Measurements from ENCODE around the gene DUSP28. TPM values are rescaled to one million over a fixed set of nuclear protein-coding genes. Genes with fewer than 3 reads are reported as not detected.

Gene DUSP28
- total and polyA plus RNA-seq, 2 of the 13 experiments (the other 11 are each of a cell fraction or from before 2014, with no cell fraction given): 5.2 to 8.6 TPM

- TF ChIP-seq REPIN1 (CRISPR knock-in tag; IDR thresholded peaks at IDR 0.05; ENCODE audit: borderline replicate concordance, low read depth) (no peak), RXRB (CRISPR knock-in tag; IDR thresholded peaks at IDR 0.05; ENCODE audit: borderline replicate concordance) (no peak), ELF4 (CRISPR knock-in tag; IDR thresholded peaks at IDR 0.05; ENCODE audit: borderline replicate concordance) (no peak), SMYD3 (CRISPR knock-in tag; IDR thresholded peaks at IDR 0.05) (no peak), CHCHD3 (CRISPR knock-in tag; IDR thresholded peaks at IDR 0.05) (no peak), RARA (CRISPR knock-in tag; IDR thresholded peaks at IDR 0.05) (no peak)
- TF ChIP-seq, protein P1, sequence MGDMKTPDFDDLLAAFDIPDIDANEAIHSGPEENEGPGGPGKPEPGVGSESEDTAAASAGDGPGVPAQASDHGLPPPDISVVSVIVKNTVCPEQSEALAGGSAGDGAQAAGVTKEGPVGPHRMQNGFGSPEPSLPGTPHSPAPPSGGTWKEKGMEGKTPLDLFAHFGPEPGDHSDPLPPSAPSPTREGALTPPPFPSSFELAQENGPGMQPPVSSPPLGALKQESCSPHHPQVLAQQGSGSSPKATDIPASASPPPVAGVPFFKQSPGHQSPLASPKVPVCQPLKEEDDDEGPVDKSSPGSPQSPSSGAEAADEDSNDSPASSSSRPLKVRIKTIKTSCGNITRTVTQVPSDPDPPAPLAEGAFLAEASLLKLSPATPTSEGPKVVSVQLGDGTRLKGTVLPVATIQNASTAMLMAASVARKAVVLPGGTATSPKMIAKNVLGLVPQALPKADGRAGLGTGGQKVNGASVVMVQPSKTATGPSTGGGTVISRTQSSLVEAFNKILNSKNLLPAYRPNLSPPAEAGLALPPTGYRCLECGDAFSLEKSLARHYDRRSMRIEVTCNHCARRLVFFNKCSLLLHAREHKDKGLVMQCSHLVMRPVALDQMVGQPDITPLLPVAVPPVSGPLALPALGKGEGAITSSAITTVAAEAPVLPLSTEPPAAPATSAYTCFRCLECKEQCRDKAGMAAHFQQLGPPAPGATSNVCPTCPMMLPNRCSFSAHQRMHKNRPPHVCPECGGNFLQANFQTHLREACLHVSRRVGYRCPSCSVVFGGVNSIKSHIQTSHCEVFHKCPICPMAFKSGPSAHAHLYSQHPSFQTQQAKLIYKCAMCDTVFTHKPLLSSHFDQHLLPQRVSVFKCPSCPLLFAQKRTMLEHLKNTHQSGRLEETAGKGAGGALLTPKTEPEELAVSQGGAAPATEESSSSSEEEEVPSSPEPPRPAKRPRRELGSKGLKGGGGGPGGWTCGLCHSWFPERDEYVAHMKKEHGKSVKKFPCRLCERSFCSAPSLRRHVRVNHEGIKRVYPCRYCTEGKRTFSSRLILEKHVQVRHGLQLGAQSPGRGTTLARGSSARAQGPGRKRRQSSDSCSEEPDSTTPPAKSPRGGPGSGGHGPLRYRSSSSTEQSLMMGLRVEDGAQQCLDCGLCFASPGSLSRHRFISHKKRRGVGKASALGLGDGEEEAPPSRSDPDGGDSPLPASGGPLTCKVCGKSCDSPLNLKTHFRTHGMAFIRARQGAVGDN (CRISPR knock-in tag; IDR thresholded peaks at IDR 0.05): 0 out of 2 replicates have a peak, but pooled peaks have one; percentile 6
- TF ChIP-seq, protein P2, sequence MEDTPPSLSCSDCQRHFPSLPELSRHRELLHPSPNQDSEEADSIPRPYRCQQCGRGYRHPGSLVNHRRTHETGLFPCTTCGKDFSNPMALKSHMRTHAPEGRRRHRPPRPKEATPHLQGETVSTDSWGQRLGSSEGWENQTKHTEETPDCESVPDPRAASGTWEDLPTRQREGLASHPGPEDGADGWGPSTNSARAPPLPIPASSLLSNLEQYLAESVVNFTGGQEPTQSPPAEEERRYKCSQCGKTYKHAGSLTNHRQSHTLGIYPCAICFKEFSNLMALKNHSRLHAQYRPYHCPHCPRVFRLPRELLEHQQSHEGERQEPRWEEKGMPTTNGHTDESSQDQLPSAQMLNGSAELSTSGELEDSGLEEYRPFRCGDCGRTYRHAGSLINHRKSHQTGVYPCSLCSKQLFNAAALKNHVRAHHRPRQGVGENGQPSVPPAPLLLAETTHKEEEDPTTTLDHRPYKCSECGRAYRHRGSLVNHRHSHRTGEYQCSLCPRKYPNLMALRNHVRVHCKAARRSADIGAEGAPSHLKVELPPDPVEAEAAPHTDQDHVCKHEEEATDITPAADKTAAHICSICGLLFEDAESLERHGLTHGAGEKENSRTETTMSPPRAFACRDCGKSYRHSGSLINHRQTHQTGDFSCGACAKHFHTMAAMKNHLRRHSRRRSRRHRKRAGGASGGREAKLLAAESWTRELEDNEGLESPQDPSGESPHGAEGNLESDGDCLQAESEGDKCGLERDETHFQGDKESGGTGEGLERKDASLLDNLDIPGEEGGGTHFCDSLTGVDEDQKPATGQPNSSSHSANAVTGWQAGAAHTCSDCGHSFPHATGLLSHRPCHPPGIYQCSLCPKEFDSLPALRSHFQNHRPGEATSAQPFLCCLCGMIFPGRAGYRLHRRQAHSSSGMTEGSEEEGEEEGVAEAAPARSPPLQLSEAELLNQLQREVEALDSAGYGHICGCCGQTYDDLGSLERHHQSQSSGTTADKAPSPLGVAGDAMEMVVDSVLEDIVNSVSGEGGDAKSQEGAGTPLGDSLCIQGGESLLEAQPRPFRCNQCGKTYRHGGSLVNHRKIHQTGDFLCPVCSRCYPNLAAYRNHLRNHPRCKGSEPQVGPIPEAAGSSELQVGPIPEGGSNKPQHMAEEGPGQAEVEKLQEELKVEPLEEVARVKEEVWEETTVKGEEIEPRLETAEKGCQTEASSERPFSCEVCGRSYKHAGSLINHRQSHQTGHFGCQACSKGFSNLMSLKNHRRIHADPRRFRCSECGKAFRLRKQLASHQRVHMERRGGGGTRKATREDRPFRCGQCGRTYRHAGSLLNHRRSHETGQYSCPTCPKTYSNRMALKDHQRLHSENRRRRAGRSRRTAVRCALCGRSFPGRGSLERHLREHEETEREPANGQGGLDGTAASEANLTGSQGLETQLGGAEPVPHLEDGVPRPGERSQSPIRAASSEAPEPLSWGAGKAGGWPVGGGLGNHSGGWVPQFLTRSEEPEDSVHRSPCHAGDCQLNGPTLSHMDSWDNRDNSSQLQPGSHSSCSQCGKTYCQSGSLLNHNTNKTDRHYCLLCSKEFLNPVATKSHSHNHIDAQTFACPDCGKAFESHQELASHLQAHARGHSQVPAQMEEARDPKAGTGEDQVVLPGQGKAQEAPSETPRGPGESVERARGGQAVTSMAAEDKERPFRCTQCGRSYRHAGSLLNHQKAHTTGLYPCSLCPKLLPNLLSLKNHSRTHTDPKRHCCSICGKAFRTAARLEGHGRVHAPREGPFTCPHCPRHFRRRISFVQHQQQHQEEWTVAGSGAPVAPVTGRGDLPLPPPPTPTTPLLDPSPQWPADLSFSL (CRISPR knock-in tag; IDR thresholded peaks at IDR 0.05): peak; percentile 90
- TF ChIP-seq, protein P3, sequence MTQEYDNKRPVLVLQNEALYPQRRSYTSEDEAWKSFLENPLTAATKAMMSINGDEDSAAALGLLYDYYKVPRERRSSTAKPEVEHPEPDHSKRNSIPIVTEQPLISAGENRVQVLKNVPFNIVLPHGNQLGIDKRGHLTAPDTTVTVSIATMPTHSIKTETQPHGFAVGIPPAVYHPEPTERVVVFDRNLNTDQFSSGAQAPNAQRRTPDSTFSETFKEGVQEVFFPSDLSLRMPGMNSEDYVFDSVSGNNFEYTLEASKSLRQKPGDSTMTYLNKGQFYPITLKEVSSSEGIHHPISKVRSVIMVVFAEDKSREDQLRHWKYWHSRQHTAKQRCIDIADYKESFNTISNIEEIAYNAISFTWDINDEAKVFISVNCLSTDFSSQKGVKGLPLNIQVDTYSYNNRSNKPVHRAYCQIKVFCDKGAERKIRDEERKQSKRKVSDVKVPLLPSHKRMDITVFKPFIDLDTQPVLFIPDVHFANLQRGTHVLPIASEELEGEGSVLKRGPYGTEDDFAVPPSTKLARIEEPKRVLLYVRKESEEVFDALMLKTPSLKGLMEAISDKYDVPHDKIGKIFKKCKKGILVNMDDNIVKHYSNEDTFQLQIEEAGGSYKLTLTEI (CRISPR knock-in tag; conservative IDR thresholded peaks at IDR 0.05): no peak
- TF ChIP-seq, protein P4, sequence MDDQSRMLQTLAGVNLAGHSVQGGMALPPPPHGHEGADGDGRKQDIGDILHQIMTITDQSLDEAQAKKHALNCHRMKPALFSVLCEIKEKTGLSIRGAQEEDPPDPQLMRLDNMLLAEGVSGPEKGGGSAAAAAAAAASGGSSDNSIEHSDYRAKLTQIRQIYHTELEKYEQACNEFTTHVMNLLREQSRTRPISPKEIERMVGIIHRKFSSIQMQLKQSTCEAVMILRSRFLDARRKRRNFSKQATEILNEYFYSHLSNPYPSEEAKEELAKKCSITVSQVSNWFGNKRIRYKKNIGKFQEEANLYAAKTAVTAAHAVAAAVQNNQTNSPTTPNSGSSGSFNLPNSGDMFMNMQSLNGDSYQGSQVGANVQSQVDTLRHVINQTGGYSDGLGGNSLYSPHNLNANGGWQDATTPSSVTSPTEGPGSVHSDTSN (CRISPR knock-in tag; IDR thresholded peaks at IDR 0.05; ENCODE audit: borderline replicate concordance): no peak
Measured at GRCh38 chr2:240520130-240520973, 39.8 kb upstream of the DUSP28 start (continued).
